ENCODE measurements around the gene ATP2C2.
"Not testable (repeated sequence)": the region's sequence is repeated elsewhere in the genome, so short reads cannot be mapped to it uniquely, and the experiment has no call there.

Gene ATP2C2

GRCh38 chr16:84397090-84397489 is 28.8 kb downstream of the ATP2C2 start:
- peaks cover 16% of the 10 kb centered on the region for H3K4me1 ChIP-seq (ENCODE audit: control insufficient read depth, insufficient read depth, low read length)
- no peak overlapping the region for H3K9ac ChIP-seq (ENCODE audit: low read length)
- H3K9me3 ChIP-seq (ENCODE audit: control insufficient read depth, insufficient read depth, low read depth, low read length), result no peaks in the 10 kb centered on the region; the same call in 1 of the 2 replicates
- H3K4me3 ChIP-seq (ENCODE audit: low read depth, low read length), result no peak overlapping the region
- no peak overlapping the region for H3K27ac ChIP-seq (ENCODE audit: low read depth, low read length)
- no peaks in the 10 kb centered on the region for H3K27me3 ChIP-seq (ENCODE audit: control insufficient read depth, insufficient read depth, low read length)
- no peaks in the 10 kb centered on the region for H3K36me3 ChIP-seq (ENCODE audit: control insufficient read depth, insufficient read depth, low read length)

- H3K9me3 ChIP-seq (ENCODE audit: control insufficient read depth, insufficient read depth, low read depth, low read length), result no peaks in the 10 kb centered on the region; the same call in 1 of the 2 replicates
- H3K4me1 ChIP-seq (ENCODE audit: control insufficient read depth, insufficient read depth, low read length), result peaks cover 16% of the 10 kb centered on the region
- no peak overlapping the region for H3K4me3 ChIP-seq (ENCODE audit: low read depth, low read length)
- H3K36me3 ChIP-seq (ENCODE audit: control insufficient read depth, insufficient read depth, low read length), result no peaks in the 10 kb centered on the region
- H3K27me3 ChIP-seq (ENCODE audit: control insufficient read depth, insufficient read depth, low read length), result no peaks in the 10 kb centered on the region
- no peak overlapping the region for H3K27ac ChIP-seq (ENCODE audit: low read depth, low read length)
- H3K9ac ChIP-seq (ENCODE audit: low read length), result no peak overlapping the region
Measured at GRCh38 chr16:84398701-84399100, 30.4 kb downstream of the ATP2C2 start.

GRCh38 chr16:84399912-84400311 is 31.6 kb downstream of the ATP2C2 start:
- H3K9ac ChIP-seq (ENCODE audit: low read length); H3K27ac ChIP-seq (ENCODE audit: low read depth, low read length); H3K36me3 ChIP-seq (ENCODE audit: control insufficient read depth, insufficient read depth, low read length); H3K27me3 ChIP-seq (ENCODE audit: control insufficient read depth, insufficient read depth, low read length); H3K9me3 ChIP-seq (ENCODE audit: control insufficient read depth, insufficient read depth, low read depth, low read length); H3K4me3 ChIP-seq (ENCODE audit: low read depth, low read length): not testable (repeated sequence)
- peaks cover 16% of the 10 kb centered on the region for H3K4me1 ChIP-seq (ENCODE audit: control insufficient read depth, insufficient read depth, low read length)

GRCh38 chr16:84403435-84403834 is 35.1 kb downstream of the ATP2C2 start:
- not testable (repeated sequence) for H3K27ac ChIP-seq (ENCODE audit: low read depth, low read length); H3K9me3 ChIP-seq (ENCODE audit: control insufficient read depth, insufficient read depth, low read depth, low read length); H3K27me3 ChIP-seq (ENCODE audit: control insufficient read depth, insufficient read depth, low read length); H3K36me3 ChIP-seq (ENCODE audit: control insufficient read depth, insufficient read depth, low read length); H3K4me1 ChIP-seq (ENCODE audit: control insufficient read depth, insufficient read depth, low read length); H3K4me3 ChIP-seq (ENCODE audit: low read depth, low read length); H3K9ac ChIP-seq (ENCODE audit: low read length)

- Histone ChIP-seq H3K4me3 (ENCODE audit: low read depth, low read length) (no peak overlapping the region), H3K4me1 (ENCODE audit: control insufficient read depth, insufficient read depth, low read length) (no peaks in the 10 kb centered on the region), H3K27me3 (ENCODE audit: control insufficient read depth, insufficient read depth, low read length) (no peaks in the 10 kb centered on the region; the same call in 1 of the 2 replicates)
Measured at GRCh38 chr16:84404324-84404723, 36.0 kb downstream of the ATP2C2 start.

GRCh38 chr16:84404936-84405639 is 36.8 kb downstream of the ATP2C2 start:
- H3K27ac ChIP-seq (ENCODE audit: low read depth, low read length), result no peak overlapping the region
- no peaks in the 10 kb centered on the region; the same call in 1 of the 2 replicates for H3K9me3 ChIP-seq (ENCODE audit: control insufficient read depth, insufficient read depth, low read depth, low read length)
- H3K4me1 ChIP-seq (ENCODE audit: control insufficient read depth, insufficient read depth, low read length), result no peaks in the 10 kb centered on the region
- H3K4me3 ChIP-seq (ENCODE audit: low read depth, low read length), result no peak overlapping the region
- no peaks in the 10 kb centered on the region; the same call in 1 of the 2 replicates for H3K27me3 ChIP-seq (ENCODE audit: control insufficient read depth, insufficient read depth, low read length)
- H3K9ac ChIP-seq (ENCODE audit: low read length), result no peak overlapping the region
- H3K36me3 ChIP-seq (ENCODE audit: control insufficient read depth, insufficient read depth, low read length), result no peaks in the 10 kb centered on the region

More at GRCh38 chr16:84404324-84404723, 36.0 kb downstream of the ATP2C2 start:
- Histone ChIP-seq H3K27ac (ENCODE audit: low read depth, low read length) (no peak overlapping the region), H3K9me3 (ENCODE audit: control insufficient read depth, insufficient read depth, low read depth, low read length) (no peaks in the 10 kb centered on the region; the same call in 1 of the 2 replicates), H3K36me3 (ENCODE audit: control insufficient read depth, insufficient read depth, low read length) (no peaks in the 10 kb centered on the region), H3K9ac (ENCODE audit: low read length) (no peak overlapping the region)

- no peaks in the 10 kb centered on the region for H3K36me3 ChIP-seq (ENCODE audit: control insufficient read depth, insufficient read depth, low read length)
- H3K4me1 ChIP-seq (ENCODE audit: control insufficient read depth, insufficient read depth, low read length), result no peaks in the 10 kb centered on the region
- H3K9me3 ChIP-seq (ENCODE audit: control insufficient read depth, insufficient read depth, low read depth, low read length), result no peaks in the 10 kb centered on the region; the same call in 1 of the 2 replicates
- H3K27ac ChIP-seq (ENCODE audit: low read depth, low read length), result no peak overlapping the region
- H3K4me3 ChIP-seq (ENCODE audit: low read depth, low read length), result no peak overlapping the region
- no peak overlapping the region for H3K9ac ChIP-seq (ENCODE audit: low read length)
- H3K27me3 ChIP-seq (ENCODE audit: control insufficient read depth, insufficient read depth, low read length), result no peaks in the 10 kb centered on the region; the same call in 1 of the 2 replicates
Measured at GRCh38 chr16:84406006-84406963, 37.9 kb downstream of the ATP2C2 start.

GRCh38 chr16:84407588-84408313 is 39.4 kb downstream of the ATP2C2 start:
- H3K4me1 ChIP-seq (ENCODE audit: control insufficient read depth, insufficient read depth, low read length), result no peaks in the 10 kb centered on the region
- no peaks in the 10 kb centered on the region for H3K36me3 ChIP-seq (ENCODE audit: control insufficient read depth, insufficient read depth, low read length)
- no peak overlapping the region for H3K27ac ChIP-seq (ENCODE audit: low read depth, low read length)
- no peak overlapping the region for H3K9ac ChIP-seq (ENCODE audit: low read length)
- no peaks in the 10 kb centered on the region for H3K9me3 ChIP-seq (ENCODE audit: control insufficient read depth, insufficient read depth, low read depth, low read length)
- no peaks in the 10 kb centered on the region; the same call in 1 of the 2 replicates for H3K27me3 ChIP-seq (ENCODE audit: control insufficient read depth, insufficient read depth, low read length)
- H3K4me3 ChIP-seq (ENCODE audit: low read depth, low read length), result no peak overlapping the region

- H3K4me1 ChIP-seq (ENCODE audit: control insufficient read depth, insufficient read depth, low read length), result no peaks in the 10 kb centered on the region
- H3K36me3 ChIP-seq (ENCODE audit: control insufficient read depth, insufficient read depth, low read length), result no peaks in the 10 kb centered on the region
- H3K4me3 ChIP-seq (ENCODE audit: low read depth, low read length), result no peak overlapping the region
- H3K27me3 ChIP-seq (ENCODE audit: control insufficient read depth, insufficient read depth, low read length), result no peaks in the 10 kb centered on the region; the same call in 1 of the 2 replicates
- H3K9ac ChIP-seq (ENCODE audit: low read length), result no peak overlapping the region
- H3K9me3 ChIP-seq (ENCODE audit: control insufficient read depth, insufficient read depth, low read depth, low read length), result no peaks in the 10 kb centered on the region
- no peak overlapping the region for H3K27ac ChIP-seq (ENCODE audit: low read depth, low read length)
Measured at GRCh38 chr16:84408314-84408690, 40.0 kb downstream of the ATP2C2 start.

- H3K4me1 ChIP-seq (ENCODE audit: control insufficient read depth, insufficient read depth, low read length), result no peaks in the 10 kb centered on the region
- H3K4me3 ChIP-seq (ENCODE audit: low read depth, low read length), result no peak overlapping the region
- H3K27ac ChIP-seq (ENCODE audit: low read depth, low read length), result no peak overlapping the region
- no peak overlapping the region for H3K9ac ChIP-seq (ENCODE audit: low read length)
- no peaks in the 10 kb centered on the region; the same call in 1 of the 2 replicates for H3K27me3 ChIP-seq (ENCODE audit: control insufficient read depth, insufficient read depth, low read length)
- no peaks in the 10 kb centered on the region for H3K9me3 ChIP-seq (ENCODE audit: control insufficient read depth, insufficient read depth, low read depth, low read length)
- H3K36me3 ChIP-seq (ENCODE audit: control insufficient read depth, insufficient read depth, low read length), result no peaks in the 10 kb centered on the region
Measured at GRCh38 chr16:84408856-84409255, 40.5 kb downstream of the ATP2C2 start.
